ENCODE results near the gene CLDN4. TPM values are rescaled to one million over a fixed set of nuclear protein-coding genes. Genes with fewer than 3 reads are reported as not detected.
A peak's percentile ranks its signal among the peaks of the same experiment; 100 is the strongest.
"Not testable (repeated sequence)": the region's sequence is repeated elsewhere in the genome, so short reads cannot be mapped to it uniquely, and the experiment has no call there.

Gene CLDN4
- total and polyA plus RNA-seq, 5 donors from 2014 or later = 0.10 to 0.79 (median 0.29) TPM

- H3K36me3 Mint-ChIP-seq; H3K9me3 ChIP-seq (ENCODE audit: control insufficient read depth in 2 of 2, low read length in 2 of 2); H3K4me3 ChIP-seq (ENCODE audit: low read depth, low read length); H3K9me3 Mint-ChIP-seq; H3K36me3 ChIP-seq (ENCODE audit: control insufficient read depth, insufficient read depth, low read length); ATAC-seq (ENCODE audit: low read depth in 2 of 2); H3K27ac ChIP-seq (ENCODE audit: insufficient read depth, low read length, poor library complexity, severe bottlenecking); H3K27me3 Mint-ChIP-seq; H3K27me3 ChIP-seq (ENCODE audit: control insufficient read depth, insufficient read depth, low read length): not testable (repeated sequence)
- peak in 1 of 3 donors; percentile 44 for DNase-seq
- Mint-ChIP-seq H3K27ac (peak overlapping the region in 1 of 3 donors; percentile 53), H3K4me3 (peak overlapping the region in 1 of 4 donors; percentile 71), H3K4me1 (peaks cover 0 to 38% (median 23%) of the 10 kb centered on the region in 4 donors)
- peaks cover 28% of the 10 kb centered on the region for H3K4me1 ChIP-seq (ENCODE audit: control insufficient read depth, insufficient read depth, low read length, poor library complexity, severe bottlenecking)
Observed at GRCh38 chr7:73845701-73846195, 15.0 kb downstream of the CLDN4 start.

- no peaks in the 10 kb centered on the region for H3K9me3 ChIP-seq (ENCODE audit: control insufficient read depth in 2 of 2, low read length in 2 of 2)
- peaks cover 5 to 50% (median 31%) of the 10 kb centered on the region in 4 donors for H3K4me1 Mint-ChIP-seq
- no peaks in the 10 kb centered on the region for H3K36me3 Mint-ChIP-seq
Observed at GRCh38 chr7:73847941-73848723, 17.3 kb downstream of the CLDN4 start.

DNA sequence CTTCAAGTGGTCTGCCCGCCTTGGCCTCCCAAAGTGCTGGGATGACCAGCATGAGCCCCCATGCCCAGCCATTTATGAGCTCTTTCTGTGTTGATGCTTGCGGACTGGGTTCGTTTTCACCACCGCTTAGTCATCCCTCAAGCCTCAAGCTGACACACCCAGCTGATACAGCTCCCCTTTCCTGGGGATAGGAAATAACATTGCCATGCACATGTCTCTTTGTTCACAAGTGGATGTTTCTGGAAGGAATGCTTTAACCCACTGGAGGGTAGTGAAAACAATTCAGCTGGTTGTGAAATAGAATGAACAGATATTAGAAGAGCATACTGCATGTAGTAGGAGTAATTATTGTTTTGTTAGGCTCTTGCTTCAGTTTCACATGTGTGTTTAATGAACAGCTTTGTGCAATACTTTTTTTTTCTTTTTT lies 20.0 kb downstream of the CLDN4 start:
- peak overlapping the region; percentile 88 to 96 (median 92) for H3K27ac Mint-ChIP-seq
- H3K4me3 Mint-ChIP-seq = peak overlapping the region; percentile 31 to 70 (median 52)
- DNase-seq (peak in 2 of 3 donors; percentile 11 to 60), ATAC-seq (ENCODE audit: low read depth in 2 of 2) (peak in 1 of 2 donors; percentile 6)
- Histone ChIP-seq H3K27me3 (ENCODE audit: control insufficient read depth, insufficient read depth, low read length) (no peaks in the 10 kb centered on the region), H3K4me3 (ENCODE audit: low read depth, low read length) (peak overlapping the region; percentile 42), H3K4me1 (ENCODE audit: control insufficient read depth, insufficient read depth, low read length, poor library complexity, severe bottlenecking) (peaks cover 42% of the 10 kb centered on the region), H3K9me3 (ENCODE audit: control insufficient read depth in 2 of 2, low read length in 2 of 2) (no peaks in the 10 kb centered on the region), H3K27ac (ENCODE audit: insufficient read depth, low read length, poor library complexity, severe bottlenecking) (peak overlapping the region; percentile 73), H3K36me3 (ENCODE audit: control insufficient read depth, insufficient read depth, low read length) (no peaks in the 10 kb centered on the region)
- H3K27me3 Mint-ChIP-seq = no peaks in the 10 kb centered on the region
- H3K36me3 Mint-ChIP-seq = no peaks in the 10 kb centered on the region
- no peaks in the 10 kb centered on the region for H3K9me3 Mint-ChIP-seq
- H3K4me1 Mint-ChIP-seq = peaks cover 5 to 40% (median 23%) of the 10 kb centered on the region in 4 donors

More at GRCh38 chr7:73847941-73848723, 17.3 kb downstream of the CLDN4 start:
- Mint-ChIP-seq H3K27me3 (no peaks in the 10 kb centered on the region), H3K27ac (peak overlapping the region in 1 of 3 donors; percentile 92), H3K9me3 (no peaks in the 10 kb centered on the region), H3K4me3 (peak overlapping the region in 2 of 4 donors; percentile 10 to 34)
- H3K36me3 ChIP-seq (ENCODE audit: control insufficient read depth, insufficient read depth, low read length) = no peaks in the 10 kb centered on the region
- no peaks in the 10 kb centered on the region for H3K27me3 ChIP-seq (ENCODE audit: control insufficient read depth, insufficient read depth, low read length)
- H3K4me1 ChIP-seq (ENCODE audit: control insufficient read depth, insufficient read depth, low read length, poor library complexity, severe bottlenecking) = peaks cover 37% of the 10 kb centered on the region
- ATAC-seq (ENCODE audit: low read depth in 2 of 2) (no peak), DNase-seq (no peak)
- no peak overlapping the region for H3K4me3 ChIP-seq (ENCODE audit: low read depth, low read length)
- H3K27ac ChIP-seq (ENCODE audit: insufficient read depth, low read length, poor library complexity, severe bottlenecking) = no peak overlapping the region

- DNase-seq (peak; percentile 21 to 87 (median 64)), ATAC-seq (ENCODE audit: low read depth in 2 of 2) (peak; percentile 91 to 93)
- H3K4me1 Mint-ChIP-seq = peaks cover 5 to 40% (median 21%) of the 10 kb centered on the region in 4 donors
- Histone ChIP-seq H3K9me3 (ENCODE audit: control insufficient read depth in 2 of 2, low read length in 2 of 2) (no peaks in the 10 kb centered on the region), H3K4me3 (ENCODE audit: low read depth, low read length) (peak overlapping the region; percentile 42), H3K27me3 (ENCODE audit: control insufficient read depth, insufficient read depth, low read length) (no peaks in the 10 kb centered on the region), H3K27ac (ENCODE audit: insufficient read depth, low read length, poor library complexity, severe bottlenecking) (peak overlapping the region; percentile 73), H3K36me3 (ENCODE audit: control insufficient read depth, insufficient read depth, low read length) (no peaks in the 10 kb centered on the region), H3K4me1 (ENCODE audit: control insufficient read depth, insufficient read depth, low read length, poor library complexity, severe bottlenecking) (peaks cover 44% of the 10 kb centered on the region)
- peak overlapping the region in 3 of 4 donors; percentile 47 to 60 (median 58) for H3K4me3 Mint-ChIP-seq
- no peaks in the 10 kb centered on the region for H3K36me3 Mint-ChIP-seq
- no peaks in the 10 kb centered on the region for H3K27me3 Mint-ChIP-seq
- H3K9me3 Mint-ChIP-seq = no peaks in the 10 kb centered on the region
- H3K27ac Mint-ChIP-seq = peak overlapping the region; percentile 88 to 96 (median 92)
Observed at GRCh38 chr7:73851410-73852338, 20.9 kb downstream of the CLDN4 start.

DNA sequence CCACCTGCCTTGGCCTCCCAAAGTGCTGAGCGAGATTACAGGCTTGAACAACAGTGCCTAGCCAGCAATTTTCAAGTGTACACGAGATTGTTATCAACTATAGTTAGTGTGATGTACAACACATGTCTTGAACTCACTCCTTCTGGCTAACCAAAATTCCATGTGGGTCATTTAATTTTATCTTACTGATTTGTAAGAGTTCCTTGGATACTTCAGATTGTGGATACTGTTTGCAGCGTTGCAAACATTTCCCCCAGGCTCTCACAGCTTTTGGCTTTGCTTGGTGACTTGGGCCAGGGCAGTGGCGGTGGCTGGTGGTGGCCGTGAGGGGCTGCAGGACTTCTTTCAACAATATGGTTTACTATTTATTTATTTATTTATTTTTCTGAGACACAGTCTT lies 21.7 kb downstream of the CLDN4 start:
- Mint-ChIP-seq H3K36me3 (no peaks in the 10 kb centered on the region), H3K9me3 (no peaks in the 10 kb centered on the region), H3K27me3 (no peaks in the 10 kb centered on the region), H3K4me1 (peaks cover 5 to 39% (median 21%) of the 10 kb centered on the region in 4 donors), H3K4me3 (peak overlapping the region in 1 of 4 donors; percentile 12), H3K27ac (no peak overlapping the region)
- no peak for DNase-seq
- no peak for ATAC-seq (ENCODE audit: low read depth in 2 of 2)
- Histone ChIP-seq H3K4me3 (ENCODE audit: low read depth, low read length) (no peak overlapping the region), H3K27me3 (ENCODE audit: control insufficient read depth, insufficient read depth, low read length) (no peaks in the 10 kb centered on the region), H3K27ac (ENCODE audit: insufficient read depth, low read length, poor library complexity, severe bottlenecking) (no peak overlapping the region), H3K9me3 (ENCODE audit: control insufficient read depth in 2 of 2, low read length in 2 of 2) (no peaks in the 10 kb centered on the region), H3K36me3 (ENCODE audit: control insufficient read depth, insufficient read depth, low read length) (no peaks in the 10 kb centered on the region), H3K4me1 (ENCODE audit: control insufficient read depth, insufficient read depth, low read length, poor library complexity, severe bottlenecking) (peaks cover 44% of the 10 kb centered on the region)

DNA sequence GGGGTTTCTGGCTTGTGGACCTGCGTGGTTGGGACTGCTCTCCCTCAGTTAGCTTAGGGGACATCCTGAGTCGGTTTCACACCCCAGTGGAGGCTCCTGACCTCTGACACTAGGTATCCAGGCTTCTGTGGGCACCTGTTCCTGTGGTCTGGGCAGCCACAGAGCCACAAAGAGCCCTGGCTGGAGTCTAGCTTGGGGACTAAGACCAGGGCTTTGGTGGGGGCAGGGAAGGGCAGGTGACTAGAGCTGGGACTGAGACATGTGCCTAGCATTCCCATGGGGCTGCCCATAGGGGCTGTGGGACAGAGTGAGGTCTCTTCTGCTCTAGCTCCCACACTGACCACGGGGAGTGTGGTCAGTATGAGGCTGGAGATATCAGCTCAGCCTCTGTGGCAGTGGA lies 26.1 kb downstream of the CLDN4 start:
- Mint-ChIP-seq H3K27ac (no peak overlapping the region), H3K4me1 (peaks cover 0 to 8% (median 3%) of the 10 kb centered on the region in 4 donors), H3K36me3 (no peaks in the 10 kb centered on the region), H3K27me3 (no peaks in the 10 kb centered on the region), H3K9me3 (peaks cover 0 to 2% (median 0%) of the 10 kb centered on the region in 7 donors), H3K4me3 (peak overlapping the region in 2 of 4 donors; percentile 51 to 60)
- ATAC-seq (ENCODE audit: low read depth in 2 of 2) (no peak), DNase-seq (no peak)
- no peak overlapping the region for H3K4me3 ChIP-seq (ENCODE audit: low read depth, low read length)
- H3K27ac ChIP-seq (ENCODE audit: insufficient read depth, low read length, poor library complexity, severe bottlenecking) = no peak overlapping the region
- H3K36me3 ChIP-seq (ENCODE audit: control insufficient read depth, insufficient read depth, low read length) = no peaks in the 10 kb centered on the region
- H3K27me3 ChIP-seq (ENCODE audit: control insufficient read depth, insufficient read depth, low read length) = no peaks in the 10 kb centered on the region
- no peaks in the 10 kb centered on the region for H3K9me3 ChIP-seq (ENCODE audit: control insufficient read depth in 2 of 2, low read length in 2 of 2)
- peaks cover 13% of the 10 kb centered on the region for H3K4me1 ChIP-seq (ENCODE audit: control insufficient read depth, insufficient read depth, low read length, poor library complexity, severe bottlenecking)

GRCh38 chr7:73858807-73859206 lies 28.0 kb downstream of the CLDN4 start:
- Mint-ChIP-seq H3K36me3 (no peaks in the 10 kb centered on the region), H3K4me1 (no peaks in the 10 kb centered on the region), H3K9me3 (peaks cover 0 to 2% (median 0%) of the 10 kb centered on the region in 7 donors), H3K27ac (no peak overlapping the region), H3K27me3 (peaks cover 4% of the 10 kb centered on the region), H3K4me3 (no peak overlapping the region)
- H3K36me3 ChIP-seq (ENCODE audit: control insufficient read depth, insufficient read depth, low read length) = no peaks in the 10 kb centered on the region
- no peak for DNase-seq
- no peaks in the 10 kb centered on the region for H3K9me3 ChIP-seq (ENCODE audit: control insufficient read depth in 2 of 2, low read length in 2 of 2)
- no peak overlapping the region for H3K4me3 ChIP-seq (ENCODE audit: low read depth, low read length)
- no peak for ATAC-seq (ENCODE audit: low read depth in 2 of 2)
- H3K4me1 ChIP-seq (ENCODE audit: control insufficient read depth, insufficient read depth, low read length, poor library complexity, severe bottlenecking) = peaks cover 7% of the 10 kb centered on the region
- H3K27me3 ChIP-seq (ENCODE audit: control insufficient read depth, insufficient read depth, low read length) = no peaks in the 10 kb centered on the region
- H3K27ac ChIP-seq (ENCODE audit: insufficient read depth, low read length, poor library complexity, severe bottlenecking) = no peak overlapping the region
